GM21825 (cell line): ENCODE measurements around the gene SPTB.

ENCODE experiments used
- ATAC-seq: cut with Tn5 transposase; IDR thresholded peaks from one replicate; pipeline ENCODE4 v1.9.1; 2021; ENCODE audit warnings: mild to moderate bottlenecking, moderate library complexity; ENCODE audit not compliant: unreplicated experiment

Gene SPTB

GRCh38 chr14:64889352-64889751 lies 9.6 kb upstream of the SPTB start:
- ATAC-seq = no peak

- ATAC-seq = no peak
Measured at GRCh38 chr14:64885559-64885958, 5.9 kb upstream of the SPTB start.

GRCh38 chr14:64880221-64881121 lies 764 bp upstream of the SPTB start:
- peak; percentile 34 for ATAC-seq

GRCh38 chr14:64878837-64879634 lies 671 bp downstream of the SPTB start:
- peak; percentile 21 for ATAC-seq

GRCh38 chr14:64877846-64878245 lies 1.9 kb downstream of the SPTB start:
- ATAC-seq = no peak

- ATAC-seq = no peak
Measured at GRCh38 chr14:64875350-64875749, 4.4 kb downstream of the SPTB start.

- ATAC-seq = no peak
Measured at GRCh38 chr14:64873506-64874219, 6.0 kb downstream of the SPTB start.

- no peak for ATAC-seq
Measured at GRCh38 chr14:64871344-64871743, 8.4 kb downstream of the SPTB start.

GRCh38 chr14:64870160-64870559 lies 9.5 kb downstream of the SPTB start:
- no peak for ATAC-seq

GRCh38 chr14:64868841-64869240 lies 10.9 kb downstream of the SPTB start:
- no peak for ATAC-seq

GRCh38 chr14:64868379-64868778 lies 11.3 kb downstream of the SPTB start:
- no peak for ATAC-seq

- ATAC-seq = no peak
Measured at GRCh38 chr14:64867182-64867581, 12.5 kb downstream of the SPTB start.

- ATAC-seq = no peak
Measured at GRCh38 chr14:64865992-64866391, 13.7 kb downstream of the SPTB start.

- ATAC-seq = no peak
Measured at GRCh38 chr14:64865109-64865508, 14.6 kb downstream of the SPTB start.

- no peak for ATAC-seq
Measured at GRCh38 chr14:64864258-64864657, 15.4 kb downstream of the SPTB start.

- no peak for ATAC-seq
Measured at GRCh38 chr14:64861916-64862315, 17.8 kb downstream of the SPTB start.

- no peak for ATAC-seq
Measured at GRCh38 chr14:64860039-64860438, 19.7 kb downstream of the SPTB start.

GRCh38 chr14:64857979-64858744 lies 21.5 kb downstream of the SPTB start:
- no peak for ATAC-seq

- no peak for ATAC-seq
Measured at GRCh38 chr14:64856529-64857445, 22.9 kb downstream of the SPTB start.
